Measurements from ENCODE around the gene CALD1. TPM values are rescaled to one million over a fixed set of nuclear protein-coding genes. Genes with fewer than 3 reads are reported as not detected.

Gene CALD1
- total RNA-seq, 1 experiment from 2014 or later, result 22.1 TPM

DNA sequence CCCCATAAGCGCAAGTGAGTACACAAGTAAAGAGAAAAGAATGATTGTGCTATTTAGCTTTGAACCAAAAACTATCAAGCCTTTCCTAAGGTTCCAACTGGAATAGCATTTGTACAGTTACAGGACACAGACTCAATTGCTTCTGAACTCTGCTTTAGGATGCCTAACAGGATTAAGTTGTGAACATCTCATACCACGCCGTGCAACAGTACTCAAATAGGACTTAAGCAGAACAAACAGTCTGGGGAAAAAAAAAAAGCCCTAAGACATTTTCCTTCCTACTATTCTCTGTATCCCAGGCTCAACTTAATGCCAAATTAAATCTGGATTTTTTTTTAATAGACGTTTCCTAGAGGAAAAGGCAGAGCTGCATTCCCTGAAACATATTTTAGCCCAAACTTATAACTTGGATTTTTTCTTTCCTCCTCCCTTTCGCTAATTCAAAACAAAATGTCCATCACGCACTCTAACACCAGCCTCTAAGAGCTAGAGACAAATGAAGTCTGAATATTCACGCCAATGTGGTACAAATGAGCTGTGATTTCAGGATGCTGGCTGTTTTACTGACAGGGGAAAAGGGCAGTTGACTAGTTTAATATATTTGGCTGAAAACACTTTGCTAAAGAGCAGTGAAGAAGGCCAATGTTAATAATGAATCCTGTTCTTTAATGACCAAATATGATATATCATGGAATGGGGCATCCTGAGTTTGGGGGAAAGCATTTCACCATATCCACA lies 68.6 kb downstream of the CALD1 start:
- BruUV-seq (replicated peaks), result no TSS peak
- Histone ChIP-seq H3K36me3 (ENCODE audit: low read depth, low read length) (no peaks in the 10 kb centered on the region), H3K79me2 (ENCODE audit: low read length) (no peaks in the 10 kb centered on the region), H3K9ac (ENCODE audit: low read length) (no peak overlapping the region), H3K4me2 (ENCODE audit: low read length) (no peak overlapping the region), H3K4me1 (ENCODE audit: insufficient read depth, low read length) (peaks cover 24% of the 10 kb centered on the region), H3K27me3 (ENCODE audit: low read length) (no peaks in the 10 kb centered on the region), H2AFZ (ENCODE audit: low read length) (no peak overlapping the region), H3K27ac (ENCODE audit: low read length) (no peak overlapping the region), H4K20me1 (ENCODE audit: low read length) (no peaks in the 10 kb centered on the region), H3F3A (ENCODE audit: low read length, unreplicated experiment) (no peaks in the 10 kb centered on the region), H3K9me3 (ENCODE audit: low read length) (no peaks in the 10 kb centered on the region), H3K9me2 (replicated peaks; ENCODE audit: low read length) (no peaks in the 10 kb centered on the region), H3K4me3 (ENCODE audit: low read length) (no peak overlapping the region)
- no peak for TF ChIP-seq EZH2 (IDR thresholded peaks at IDR 0.05; ENCODE audit: low read length, unreplicated experiment)
- no peak for TF ChIP-seq EZH2phosphoT487 (IDR thresholded peaks at IDR 0.05; ENCODE audit: borderline replicate concordance, low read length)
- TF ChIP-seq, protein P1, sequence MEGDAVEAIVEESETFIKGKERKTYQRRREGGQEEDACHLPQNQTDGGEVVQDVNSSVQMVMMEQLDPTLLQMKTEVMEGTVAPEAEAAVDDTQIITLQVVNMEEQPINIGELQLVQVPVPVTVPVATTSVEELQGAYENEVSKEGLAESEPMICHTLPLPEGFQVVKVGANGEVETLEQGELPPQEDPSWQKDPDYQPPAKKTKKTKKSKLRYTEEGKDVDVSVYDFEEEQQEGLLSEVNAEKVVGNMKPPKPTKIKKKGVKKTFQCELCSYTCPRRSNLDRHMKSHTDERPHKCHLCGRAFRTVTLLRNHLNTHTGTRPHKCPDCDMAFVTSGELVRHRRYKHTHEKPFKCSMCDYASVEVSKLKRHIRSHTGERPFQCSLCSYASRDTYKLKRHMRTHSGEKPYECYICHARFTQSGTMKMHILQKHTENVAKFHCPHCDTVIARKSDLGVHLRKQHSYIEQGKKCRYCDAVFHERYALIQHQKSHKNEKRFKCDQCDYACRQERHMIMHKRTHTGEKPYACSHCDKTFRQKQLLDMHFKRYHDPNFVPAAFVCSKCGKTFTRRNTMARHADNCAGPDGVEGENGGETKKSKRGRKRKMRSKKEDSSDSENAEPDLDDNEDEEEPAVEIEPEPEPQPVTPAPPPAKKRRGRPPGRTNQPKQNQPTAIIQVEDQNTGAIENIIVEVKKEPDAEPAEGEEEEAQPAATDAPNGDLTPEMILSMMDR (conservative IDR thresholded peaks at IDR 0.05; ENCODE audit: low read depth, low read length), result no peak
- CTCF ChIA-PET, result no interaction called here
- ATAC-seq (no peak), DNase-seq (no peak)
- intact Hi-C loops (cut with micrococcal nuclease), result no loop called here
- POLR2A ChIA-PET (ENCODE audit: unreplicated experiment), result interaction anchor here (0.6 kb wide), 1 partner anchor 234 kb away, joined by 3 read pairs; no protein-coding TSS in a partner anchor

DNA sequence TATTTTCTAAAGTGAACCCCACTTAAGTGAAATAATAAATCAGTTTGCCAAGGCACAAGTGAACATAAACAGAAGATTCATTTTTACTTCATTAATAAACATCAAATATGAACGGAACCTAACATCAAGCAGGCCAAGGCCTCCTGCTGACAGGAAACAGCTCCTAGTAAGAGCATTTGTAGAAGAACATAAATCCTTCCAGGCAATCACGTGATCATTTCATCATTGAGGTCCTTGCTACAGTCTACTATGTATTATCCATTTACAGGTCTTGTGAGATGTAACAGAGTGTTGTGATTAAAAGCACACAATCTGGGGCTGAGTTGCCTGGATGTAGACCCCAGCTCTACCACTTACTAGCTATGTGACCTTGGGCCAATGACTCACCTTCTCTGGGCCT lies 70.6 kb downstream of the CALD1 start:
- Histone ChIP-seq H4K20me1 (ENCODE audit: low read length) (no peaks in the 10 kb centered on the region), H3K9ac (ENCODE audit: low read length) (no peak overlapping the region), H3K4me3 (ENCODE audit: low read length) (no peak overlapping the region), H3K4me1 (ENCODE audit: insufficient read depth, low read length) (peaks cover 13% of the 10 kb centered on the region; the same call in 1 of the 2 replicates), H3K79me2 (ENCODE audit: low read length) (no peaks in the 10 kb centered on the region), H2AFZ (ENCODE audit: low read length) (no peak overlapping the region), H3K9me3 (ENCODE audit: low read length) (no peaks in the 10 kb centered on the region), H3K27me3 (ENCODE audit: low read length) (no peaks in the 10 kb centered on the region), H3K27ac (ENCODE audit: low read length) (no peak overlapping the region), H3K9me2 (replicated peaks; ENCODE audit: low read length) (no peaks in the 10 kb centered on the region), H3K4me2 (ENCODE audit: low read length) (no peak overlapping the region), H3F3A (ENCODE audit: low read length, unreplicated experiment) (no peaks in the 10 kb centered on the region), H3K36me3 (ENCODE audit: low read depth, low read length) (no peaks in the 10 kb centered on the region)
- CTCF ChIA-PET, result interaction anchor here (0.6 kb wide), 1 partner anchor 22 kb away, joined by 3 read pairs; no protein-coding TSS in a partner anchor
- BruUV-seq (replicated peaks), result no TSS peak
- no peak for TF ChIP-seq EZH2phosphoT487 (IDR thresholded peaks at IDR 0.05; ENCODE audit: borderline replicate concordance, low read length)
- TF ChIP-seq, protein P1 (conservative IDR thresholded peaks at IDR 0.05; ENCODE audit: low read depth, low read length), result no peak
- no peak for TF ChIP-seq EZH2 (IDR thresholded peaks at IDR 0.05; ENCODE audit: low read length, unreplicated experiment)
- POLR2A ChIA-PET (ENCODE audit: unreplicated experiment), result no interaction called here
- DNase-seq (no peak), ATAC-seq (no peak)
- intact Hi-C loops (cut with micrococcal nuclease), result loop anchor here (2.0 kb wide), 1 partner anchor 23 kb away; no protein-coding TSS in a partner anchor

DNA sequence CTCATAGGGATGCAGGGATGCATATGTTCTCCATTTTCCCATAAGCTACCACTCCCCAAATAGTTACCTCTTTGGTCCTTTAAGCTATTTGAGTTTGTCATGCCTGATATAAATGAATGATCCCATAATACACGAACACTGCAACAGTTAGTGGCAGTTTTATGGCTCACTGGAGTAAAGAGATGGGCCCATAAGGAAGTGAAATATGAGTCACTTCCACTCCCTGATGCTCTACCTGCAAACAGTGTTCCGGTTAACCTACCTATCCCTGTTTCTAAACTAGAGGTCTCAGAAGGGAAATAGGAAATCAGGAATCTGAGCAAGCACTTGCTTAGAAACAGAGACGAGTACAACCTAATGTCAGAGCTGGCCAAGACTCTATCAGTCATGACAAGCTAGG lies 71.7 kb downstream of the CALD1 start:
- ATAC-seq (peak; percentile 99), DNase-seq (peak; percentile 64)
- Histone ChIP-seq H3K79me2 (ENCODE audit: low read length) (no peaks in the 10 kb centered on the region), H3K27me3 (ENCODE audit: low read length) (no peaks in the 10 kb centered on the region), H3K4me3 (ENCODE audit: low read length) (no peak overlapping the region), H3K4me2 (ENCODE audit: low read length) (no peak overlapping the region), H3K9ac (ENCODE audit: low read length) (no peak overlapping the region), H3K27ac (ENCODE audit: low read length) (peak overlapping the region; percentile 7; the same call in 1 of the 2 replicates), H3K36me3 (ENCODE audit: low read depth, low read length) (no peaks in the 10 kb centered on the region), H2AFZ (ENCODE audit: low read length) (no peak overlapping the region), H3K4me1 (ENCODE audit: insufficient read depth, low read length) (peaks cover 13% of the 10 kb centered on the region; the same call in 1 of the 2 replicates), H4K20me1 (ENCODE audit: low read length) (no peaks in the 10 kb centered on the region), H3K9me2 (replicated peaks; ENCODE audit: low read length) (no peaks in the 10 kb centered on the region), H3K9me3 (ENCODE audit: low read length) (no peaks in the 10 kb centered on the region), H3F3A (ENCODE audit: low read length, unreplicated experiment) (no peaks in the 10 kb centered on the region)
- intact Hi-C loops (cut with micrococcal nuclease), result loop anchor here (2.0 kb wide), 1 partner anchor 22 kb away; no protein-coding TSS in a partner anchor
- BruUV-seq (replicated peaks), result no TSS peak
- TF ChIP-seq, protein P1 (conservative IDR thresholded peaks at IDR 0.05; ENCODE audit: low read depth, low read length), result no peak
- no peak for TF ChIP-seq EZH2 (IDR thresholded peaks at IDR 0.05; ENCODE audit: low read length, unreplicated experiment)
- TF ChIP-seq EZH2phosphoT487 (IDR thresholded peaks at IDR 0.05; ENCODE audit: borderline replicate concordance, low read length), result no peak
- ChIA-PET POLR2A (ENCODE audit: unreplicated experiment) (no interaction called here), CTCF (no interaction called here)

Measured in PC-3 (cell line).